Astrocyte of the spinal cord (primary cell): ENCODE results near the gene NPEPL1.
"Not testable (repeated sequence)": the region's sequence is repeated elsewhere in the genome, so short reads cannot be mapped to it uniquely, and the experiment has no call there.

ENCODE experiments used
- DNase-seq: peaks from one replicate; pipeline ENCODE4 v3.0.0; 2011; ENCODE audit warnings: low read depth, low spot score
- H3K4me3 ChIP-seq: 2 replicates; pipeline ENCODE4 v1.5.1; 2011; ENCODE audit warnings: low read depth, mild to moderate bottlenecking, low read length, moderate library complexity
- in situ Hi-C: cut with HindIII; loops from 2 replicates; pipeline ENCODE4 v1.10.0; 2017; ENCODE audit warnings: low sequenced_read_pairs
- TF ChIP-seq, protein P1 (sequence below): IDR thresholded peaks from 2 replicates; pipeline ENCODE4 v1.5.1; 2012; ENCODE audit warnings: low read depth, mild to moderate bottlenecking, low read length, inconsistent platforms

The NPEPL1 gene

DNA sequence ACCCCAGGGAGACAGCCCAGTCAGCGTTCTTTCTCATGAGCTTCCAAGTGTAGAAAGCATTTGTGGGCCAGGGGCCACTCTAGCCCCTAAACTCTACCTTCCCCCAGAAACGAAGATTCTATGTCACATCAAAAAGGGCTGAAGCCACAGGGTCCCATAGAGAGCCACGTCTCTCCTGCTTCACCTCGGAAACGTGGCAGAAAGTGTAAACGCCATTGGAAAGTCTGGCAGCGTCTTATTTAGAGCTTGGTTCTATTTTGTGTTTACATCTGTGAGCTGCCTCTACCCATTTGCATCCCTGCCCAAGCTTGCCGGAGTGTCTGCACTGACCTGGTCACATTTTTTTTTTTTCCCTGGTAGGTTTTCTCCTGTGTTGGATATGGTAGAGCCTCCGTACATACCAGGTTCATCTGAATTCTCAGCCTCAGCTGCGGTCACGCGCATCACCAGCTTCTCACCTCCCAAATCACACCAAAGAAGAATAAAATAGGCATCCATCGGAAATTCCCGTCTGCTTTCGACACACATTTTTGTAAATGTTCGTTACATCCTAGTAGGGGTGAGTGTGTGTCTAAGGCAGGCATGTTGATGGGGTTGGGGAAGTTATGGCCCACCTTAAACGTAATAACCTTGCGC lies 62.6 kb downstream of the NPEPL1 start:
- TF ChIP-seq, protein P1, sequence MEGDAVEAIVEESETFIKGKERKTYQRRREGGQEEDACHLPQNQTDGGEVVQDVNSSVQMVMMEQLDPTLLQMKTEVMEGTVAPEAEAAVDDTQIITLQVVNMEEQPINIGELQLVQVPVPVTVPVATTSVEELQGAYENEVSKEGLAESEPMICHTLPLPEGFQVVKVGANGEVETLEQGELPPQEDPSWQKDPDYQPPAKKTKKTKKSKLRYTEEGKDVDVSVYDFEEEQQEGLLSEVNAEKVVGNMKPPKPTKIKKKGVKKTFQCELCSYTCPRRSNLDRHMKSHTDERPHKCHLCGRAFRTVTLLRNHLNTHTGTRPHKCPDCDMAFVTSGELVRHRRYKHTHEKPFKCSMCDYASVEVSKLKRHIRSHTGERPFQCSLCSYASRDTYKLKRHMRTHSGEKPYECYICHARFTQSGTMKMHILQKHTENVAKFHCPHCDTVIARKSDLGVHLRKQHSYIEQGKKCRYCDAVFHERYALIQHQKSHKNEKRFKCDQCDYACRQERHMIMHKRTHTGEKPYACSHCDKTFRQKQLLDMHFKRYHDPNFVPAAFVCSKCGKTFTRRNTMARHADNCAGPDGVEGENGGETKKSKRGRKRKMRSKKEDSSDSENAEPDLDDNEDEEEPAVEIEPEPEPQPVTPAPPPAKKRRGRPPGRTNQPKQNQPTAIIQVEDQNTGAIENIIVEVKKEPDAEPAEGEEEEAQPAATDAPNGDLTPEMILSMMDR = no peak
- no peak for DNase-seq
- no peak overlapping the region for H3K4me3 ChIP-seq
- in situ Hi-C loops = no loop called here

DNA sequence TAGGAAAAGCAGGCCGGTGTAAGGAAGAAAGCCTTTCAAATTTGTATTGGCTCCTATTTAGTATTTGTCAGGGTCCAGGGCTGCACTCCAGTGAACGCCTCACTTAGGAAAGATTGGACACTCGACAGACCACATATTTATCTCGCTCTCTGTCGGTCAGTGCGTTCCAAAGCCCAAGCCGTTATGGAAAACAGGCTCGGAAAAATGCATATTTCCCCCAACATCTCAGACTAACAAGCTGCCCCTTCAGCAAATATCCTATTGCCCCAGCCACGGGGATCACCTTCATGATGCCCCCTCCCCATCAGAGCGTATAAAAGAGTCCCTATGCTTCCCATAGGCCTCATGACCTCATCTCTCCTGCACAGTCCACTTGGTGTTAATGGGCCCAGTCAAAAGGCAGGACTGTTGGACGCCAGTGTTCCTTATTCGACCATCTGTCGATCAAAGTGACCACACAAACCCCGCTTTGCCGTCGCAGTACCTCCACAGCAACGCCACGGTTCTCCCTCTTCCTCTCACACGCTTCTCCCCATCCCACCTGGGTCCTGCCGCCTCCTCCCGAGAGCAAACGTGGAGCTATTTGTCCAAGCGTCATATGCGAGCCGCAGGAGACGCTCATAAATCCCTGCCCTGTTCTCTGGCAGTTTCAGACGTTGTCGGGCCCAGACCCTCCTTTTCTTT lies 63.3 kb downstream of the NPEPL1 start:
- no peak overlapping the region for H3K4me3 ChIP-seq
- TF ChIP-seq, protein P1 = no peak
- DNase-seq = no peak
- in situ Hi-C loops = no loop called here

GRCh38 chr20:58756450-58756775 lies 63.8 kb downstream of the NPEPL1 start:
- no peak for DNase-seq
- TF ChIP-seq, protein P1 = no peak
- in situ Hi-C loops = no loop called here

GRCh38 chr20:58757647-58758046 lies 65.0 kb downstream of the NPEPL1 start:
- DNase-seq, H3K4me3 ChIP-seq, in situ Hi-C loops: not testable (repeated sequence)

More at GRCh38 chr20:58756450-58756775, 63.8 kb downstream of the NPEPL1 start:
- H3K4me3 ChIP-seq = no peak overlapping the region

GRCh38 chr20:58759947-58760346 lies 67.3 kb downstream of the NPEPL1 start:
- no peak for DNase-seq
- in situ Hi-C loops = no loop called here
- no peak overlapping the region for H3K4me3 ChIP-seq
- TF ChIP-seq, protein P1 = no peak

DNA sequence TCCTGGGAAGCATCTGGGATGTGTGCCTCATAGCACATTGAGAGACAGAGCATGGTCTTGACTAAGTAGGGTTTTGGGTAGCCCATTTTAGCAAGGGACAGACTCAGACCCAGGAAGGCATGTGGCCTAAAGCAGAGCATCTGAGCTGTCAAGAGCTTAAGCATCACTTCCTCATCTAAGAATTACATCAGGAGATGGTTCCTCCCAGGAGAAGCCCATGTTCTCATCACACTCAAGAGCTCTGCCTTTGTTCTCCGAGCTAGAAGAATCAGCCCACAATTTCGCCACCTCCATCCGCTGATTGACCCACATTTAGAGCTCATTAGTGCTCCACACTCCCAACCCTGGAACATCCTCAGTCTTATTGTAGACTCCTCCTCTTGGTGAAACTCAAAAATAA lies 68.3 kb downstream of the NPEPL1 start:
- in situ Hi-C loops = no loop called here
- H3K4me3 ChIP-seq = no peak overlapping the region
- TF ChIP-seq, protein P1 = no peak
- DNase-seq = no peak

GRCh38 chr20:58762120-58762519 lies 69.5 kb downstream of the NPEPL1 start:
- in situ Hi-C loops = no loop called here
- no peak overlapping the region for H3K4me3 ChIP-seq
- DNase-seq = no peak
- TF ChIP-seq, protein P1 = no peak
